Kidney capillary endothelial cell (primary cell): ENCODE measurements around the gene TCN2.
A peak's percentile ranks its signal among the peaks of the same experiment; 100 is the strongest.
"Not testable (repeated sequence)": the region's sequence is repeated elsewhere in the genome, so short reads cannot be mapped to it uniquely, and the experiment has no call there.

Experiments
- DNase-seq: peaks from one replicate; pipeline ENCODE4 v3.0.0-alpha.2; 2018; ENCODE audit warnings: low spot score

TCN2 gene

DNA sequence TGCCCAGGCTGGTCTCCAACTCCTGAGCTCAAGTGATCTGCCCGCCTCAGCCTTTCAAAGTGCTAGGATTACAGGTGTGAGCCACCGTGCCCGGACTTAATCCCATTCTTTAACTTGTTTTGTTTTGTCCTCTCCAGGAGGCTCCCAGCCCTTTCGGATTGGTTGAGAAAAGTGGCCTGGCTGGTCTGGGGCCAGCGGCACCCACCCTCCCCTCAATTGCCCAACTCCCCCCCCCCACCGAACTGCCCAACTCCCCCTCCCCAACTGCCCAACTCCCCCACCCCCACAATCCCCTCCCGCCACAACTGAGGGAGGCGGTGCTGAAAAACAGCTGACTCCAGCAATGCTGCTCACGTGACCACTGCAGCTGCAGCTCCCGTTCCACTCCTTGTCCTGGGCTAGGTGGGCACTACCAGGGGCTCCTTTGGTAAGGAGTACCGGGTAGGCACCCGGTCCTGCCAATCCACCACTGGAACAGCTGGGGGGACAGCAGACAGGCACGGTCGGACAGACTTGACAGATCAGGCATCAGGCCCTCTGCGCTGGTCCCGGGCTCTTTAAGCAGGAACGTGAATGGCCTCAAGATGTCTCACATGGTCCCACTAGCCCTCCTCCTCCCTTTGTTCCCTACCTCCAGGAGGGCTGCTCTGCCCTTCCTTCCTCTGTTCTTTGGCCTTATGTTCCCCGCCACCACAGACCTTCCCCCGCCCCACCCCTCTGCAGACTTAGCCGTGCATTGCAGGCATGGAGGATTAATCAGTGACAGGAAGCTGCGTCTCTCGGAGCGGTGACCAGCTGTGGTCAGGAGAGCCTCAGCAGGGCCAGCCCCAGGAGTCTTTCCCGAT is at the start of gene TCN2:
TSS of gene TCN2 (plus strand) at position 720 of the 845 bp plus-strand sequence. CDS start 158 bp downstream, outside the sequence.
- DNase-seq: peak; percentile 59

DNA sequence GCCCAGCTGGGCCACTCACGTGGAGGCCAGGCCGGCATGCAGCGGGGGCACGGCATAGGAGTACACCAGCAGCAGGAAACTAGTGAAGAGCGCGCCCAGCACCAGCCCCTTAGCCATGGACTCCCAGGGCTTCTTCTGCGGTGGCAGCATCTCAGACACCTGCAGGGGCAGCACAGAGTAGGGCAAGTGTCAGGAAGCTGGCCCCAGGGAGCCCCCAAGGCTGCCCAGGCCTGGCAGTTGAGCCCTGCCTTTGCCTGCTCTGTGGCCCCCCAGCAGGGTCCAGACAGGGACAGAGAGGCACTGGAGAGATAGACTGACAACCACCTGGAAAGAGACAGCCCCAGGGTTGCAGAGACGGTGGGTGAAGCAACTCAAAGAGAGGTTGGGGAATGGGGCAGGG is 49.7 kb upstream of the TCN2 start:
- no peak for DNase-seq

DNA sequence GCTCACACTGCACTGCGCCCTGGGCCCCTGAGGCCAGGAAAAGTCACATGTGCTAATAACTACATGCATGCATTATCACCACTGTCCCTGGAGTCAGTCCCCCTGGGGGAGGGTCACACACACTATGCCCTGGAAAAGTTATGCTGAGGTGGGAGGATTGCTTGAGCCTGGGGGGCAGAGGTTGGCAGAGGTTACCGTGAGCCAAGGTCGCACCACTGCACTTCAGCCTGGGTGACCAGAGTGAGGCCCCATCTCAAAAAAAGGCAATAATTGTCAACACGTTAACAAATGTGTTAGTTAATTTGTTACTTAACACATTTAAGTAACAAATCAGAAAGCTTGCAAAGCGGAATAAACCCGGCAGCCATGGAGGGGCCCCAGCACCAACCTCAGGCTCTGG is 47.1 kb upstream of the TCN2 start:
- no peak for DNase-seq

DNA sequence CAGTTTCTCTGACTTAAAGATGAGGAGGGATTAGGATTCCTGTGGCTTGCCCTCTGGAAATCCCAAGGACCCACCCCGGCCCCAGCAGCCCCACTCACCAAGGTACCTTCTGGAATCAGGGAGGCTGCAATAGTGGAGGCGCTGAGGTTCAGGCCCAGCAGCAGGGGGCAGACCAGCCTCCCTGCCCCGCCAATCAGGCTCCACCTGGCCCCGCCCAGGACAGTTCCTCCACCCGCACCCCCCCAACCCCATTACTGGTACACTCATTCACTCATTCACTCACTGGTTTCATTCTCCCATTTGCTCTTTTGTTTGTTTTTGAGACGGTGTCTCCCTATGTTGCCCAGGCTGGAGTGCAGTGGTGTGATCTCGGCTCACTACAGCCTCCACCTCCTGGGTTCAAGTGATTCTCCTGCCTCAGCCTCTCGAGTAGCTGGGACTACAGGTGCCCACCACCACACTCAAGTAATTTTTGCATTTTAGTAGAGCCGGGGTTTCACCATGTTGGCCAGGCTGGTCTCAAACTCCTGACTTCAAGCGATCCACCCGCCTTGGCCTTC is 46.3 kb upstream of the TCN2 start:
- not testable (repeated sequence) for DNase-seq

DNA sequence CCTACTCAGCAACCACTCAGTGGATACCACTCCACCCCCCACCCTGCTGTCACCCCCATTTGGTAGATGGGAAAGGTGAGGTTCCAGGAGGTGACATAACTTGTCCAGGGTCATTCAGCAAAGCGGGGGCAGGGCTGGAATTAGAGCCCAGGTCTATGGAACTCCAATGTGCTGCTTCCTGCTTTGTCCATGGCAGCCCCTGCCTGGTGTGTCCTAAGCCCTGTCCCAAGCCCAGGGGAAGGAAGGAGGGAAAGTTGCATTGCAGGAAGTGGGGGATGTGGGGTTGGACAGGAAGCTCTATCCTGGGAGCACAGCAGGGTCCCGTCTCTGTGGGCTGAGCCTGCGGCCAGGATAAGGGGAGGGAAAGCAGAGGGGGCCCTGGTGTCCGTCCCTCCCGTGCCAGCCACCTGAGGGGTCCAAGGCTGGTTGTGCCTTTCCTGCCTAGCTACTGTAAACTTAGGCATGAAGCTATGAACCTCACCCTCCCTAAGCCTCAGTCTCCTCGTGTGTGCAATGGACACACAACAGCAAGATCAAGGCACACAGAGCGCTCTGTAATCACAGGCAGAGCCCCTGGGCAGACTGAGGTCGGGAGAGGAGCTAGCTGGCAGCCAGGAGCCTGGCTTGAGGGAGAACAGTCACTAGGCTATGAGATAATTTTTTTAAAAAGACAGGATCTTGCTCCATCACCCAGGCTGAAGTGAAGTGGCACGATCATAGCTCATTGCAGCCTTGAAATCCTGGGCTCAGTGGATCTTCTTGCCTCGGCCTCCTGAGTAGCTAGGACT is 45.4 kb upstream of the TCN2 start:
- no peak for DNase-seq

DNA sequence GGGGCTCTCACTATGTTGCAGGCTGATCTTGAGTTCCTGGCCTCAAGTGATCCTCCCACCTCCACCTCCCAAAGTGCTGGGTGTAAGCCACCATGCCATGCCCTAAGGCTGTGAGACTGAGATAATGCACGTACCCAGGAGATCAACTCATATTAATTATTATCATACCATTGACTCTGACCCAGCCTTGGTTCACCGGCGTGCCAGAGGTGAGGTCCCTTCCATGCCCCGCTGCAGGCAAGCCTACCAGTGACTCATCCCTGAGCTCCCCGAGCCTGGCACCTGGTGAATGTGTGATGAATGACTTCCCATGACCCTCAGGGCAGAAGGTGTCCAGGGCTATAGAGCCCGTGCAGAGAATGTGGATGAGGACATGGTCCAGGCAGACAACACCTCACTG is 44.6 kb upstream of the TCN2 start:
- DNase-seq: no peak

DNA sequence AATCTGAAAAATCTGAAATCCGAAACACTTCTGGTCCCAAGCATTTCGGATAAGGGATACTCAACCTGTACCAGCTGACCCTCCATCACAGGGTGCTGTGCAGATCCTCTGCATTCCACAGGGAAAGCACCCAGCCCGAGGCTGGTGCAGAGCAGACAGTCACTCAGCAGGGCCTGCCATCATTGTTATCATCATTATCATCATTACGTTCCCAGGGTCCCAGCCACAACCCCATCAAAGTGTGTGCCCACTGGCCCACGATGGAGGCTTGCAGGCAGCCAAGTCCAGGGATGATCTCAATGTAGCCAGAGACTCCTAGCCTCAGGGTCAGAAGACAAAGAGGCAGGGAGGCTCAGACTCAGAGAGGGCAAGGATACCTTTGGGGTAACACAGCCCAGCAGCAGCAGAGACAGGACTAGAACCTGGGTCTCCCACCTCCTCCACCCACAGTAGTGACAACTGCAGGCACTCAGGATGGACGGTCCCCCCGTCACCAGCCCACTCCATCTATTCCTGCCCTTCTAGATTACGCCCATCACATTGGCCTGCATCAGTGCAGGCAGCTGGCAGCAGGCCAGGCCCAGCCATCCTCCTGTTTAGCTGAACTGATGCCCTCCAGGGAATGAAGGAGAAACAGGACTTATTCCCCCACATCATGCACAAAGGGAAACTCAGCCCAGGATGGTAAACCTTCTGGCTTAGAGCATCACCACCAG is 42.8 kb upstream of the TCN2 start:
- DNase-seq: no peak

DNA sequence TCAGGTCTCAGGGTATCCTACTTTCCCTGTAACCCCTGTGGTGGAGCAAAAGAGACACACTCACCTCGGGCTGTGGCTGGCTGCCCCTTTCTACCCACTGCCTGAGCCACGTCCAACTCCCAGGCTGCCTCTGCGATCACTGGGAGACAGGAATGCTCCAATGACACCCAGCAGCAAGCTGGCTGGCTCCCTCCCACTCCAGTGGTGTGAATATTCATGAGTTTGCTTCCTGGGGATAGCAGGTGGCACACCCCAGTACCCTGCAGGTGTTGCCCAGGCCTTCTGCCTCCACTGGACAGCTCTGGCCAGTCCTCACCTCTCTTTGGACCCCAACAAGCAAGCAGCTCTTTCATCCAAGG is 42.2 kb upstream of the TCN2 start:
- no peak for DNase-seq

DNA sequence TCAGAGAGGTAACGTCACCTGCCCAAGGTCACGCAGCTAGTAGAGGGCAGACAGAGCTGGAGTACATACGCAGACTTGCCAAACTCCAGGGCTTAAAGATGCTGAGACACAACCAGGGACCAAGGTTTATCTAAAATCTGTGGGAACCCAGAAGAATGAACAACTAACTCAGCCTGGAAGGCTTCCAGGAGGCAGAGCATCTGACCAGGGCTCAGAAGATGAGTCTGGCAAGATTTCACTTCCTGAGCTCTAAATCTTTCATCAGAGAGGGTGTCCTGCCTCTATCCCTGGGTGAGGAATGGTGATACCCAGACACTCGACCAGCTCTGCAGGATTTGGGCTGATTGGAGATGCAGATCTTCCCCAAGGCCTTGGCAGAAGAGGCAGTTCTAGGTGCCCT is 41.6 kb upstream of the TCN2 start:
- DNase-seq: no peak

DNA sequence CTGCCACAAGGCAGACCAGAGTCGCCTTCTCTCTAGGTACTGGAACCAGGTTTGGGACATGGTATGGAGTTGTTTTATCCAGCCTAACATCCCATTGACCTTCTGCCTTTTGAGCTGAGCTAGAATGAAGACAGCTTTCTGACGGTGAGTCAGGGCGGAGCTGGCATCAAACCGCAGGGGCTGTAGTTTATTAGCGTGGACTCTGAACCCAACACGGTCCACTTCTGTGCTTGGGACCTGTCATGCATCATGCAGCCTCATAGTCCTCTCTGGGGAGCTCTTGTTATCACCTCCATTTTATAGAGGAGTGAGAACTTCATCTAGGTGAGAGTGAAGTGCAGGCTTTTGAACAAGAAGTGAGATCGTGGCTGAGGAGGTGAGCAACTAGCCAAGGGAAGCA is 40.8 kb upstream of the TCN2 start:
- DNase-seq: no peak

DNA sequence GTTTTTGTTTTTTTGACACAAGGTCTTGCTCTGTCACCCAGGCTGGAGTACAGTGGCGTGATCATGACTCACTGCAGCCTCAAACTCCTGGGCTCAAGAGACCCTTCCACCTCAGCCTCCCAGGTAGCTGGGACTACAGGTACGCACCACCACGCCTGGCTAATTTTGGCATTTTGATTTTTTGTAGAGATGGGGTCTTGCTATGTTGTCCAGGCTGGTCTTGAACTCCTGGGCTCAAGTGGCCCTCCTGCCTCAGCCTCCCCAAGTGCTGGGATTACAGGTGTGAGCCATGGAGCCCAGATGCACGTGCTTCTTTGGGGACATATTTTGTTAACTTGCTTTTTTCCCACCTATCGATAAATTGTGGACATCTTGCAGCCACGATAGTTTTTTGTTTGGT is 39.7 kb upstream of the TCN2 start:
- not testable (repeated sequence) for DNase-seq

DNA sequence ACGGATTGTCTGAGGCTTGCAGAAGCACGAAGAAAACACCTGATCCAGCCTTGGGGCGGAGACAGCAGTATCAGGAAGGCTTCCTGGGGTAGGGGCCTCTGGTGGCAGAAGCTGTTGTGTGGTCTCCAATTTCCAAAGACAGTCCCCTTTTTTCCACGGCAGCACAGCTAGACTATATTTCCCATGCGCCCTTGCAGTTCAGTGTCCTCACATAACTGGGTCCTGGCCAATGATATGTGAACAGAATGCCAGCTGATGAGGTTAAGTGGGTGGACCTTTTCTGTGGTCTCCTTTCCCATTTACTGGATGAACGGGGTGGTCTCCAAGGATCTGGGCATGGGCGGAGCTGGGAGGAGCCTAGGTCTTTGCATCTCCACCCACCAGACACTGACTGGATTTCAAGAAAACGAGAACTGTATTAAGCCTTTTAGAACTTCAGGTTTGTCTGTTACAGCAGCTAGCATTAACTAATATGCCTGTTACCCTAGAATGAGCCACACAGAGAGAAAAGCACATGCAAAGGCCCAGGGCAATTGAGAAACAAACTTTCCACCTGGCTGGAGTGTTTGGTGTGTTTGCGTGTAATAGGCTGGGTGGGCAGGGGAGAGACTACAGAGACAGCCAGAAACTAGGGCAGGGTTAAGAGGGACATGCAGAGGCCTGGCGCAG is 38.7 kb upstream of the TCN2 start:
- DNase-seq: no peak

DNA sequence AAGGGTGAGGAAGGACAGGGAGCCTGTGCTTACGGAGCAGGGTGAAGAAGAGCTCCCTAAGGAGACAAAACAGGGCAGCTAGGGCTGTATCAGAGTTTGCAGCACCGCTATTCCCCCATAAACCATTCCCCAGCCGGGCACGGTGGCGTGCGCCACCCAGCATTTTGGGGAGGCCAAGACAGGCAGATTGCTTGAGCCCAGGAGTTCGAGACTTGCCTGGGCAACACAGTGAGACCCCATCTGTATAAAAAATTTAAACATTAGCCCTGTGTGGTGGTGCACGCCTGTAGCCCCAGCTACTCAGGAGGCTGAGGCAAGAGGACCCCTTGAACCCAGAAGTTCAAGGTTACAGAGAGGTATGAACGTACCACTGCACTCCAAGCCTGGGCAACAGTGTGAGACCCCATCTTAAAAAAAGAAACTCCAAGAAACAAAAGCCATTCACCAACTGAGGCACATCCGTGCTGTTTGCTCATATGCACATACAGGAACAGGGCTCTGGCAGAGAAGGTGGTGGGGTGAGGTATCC is 37.2 kb upstream of the TCN2 start:
- no peak for DNase-seq

DNA sequence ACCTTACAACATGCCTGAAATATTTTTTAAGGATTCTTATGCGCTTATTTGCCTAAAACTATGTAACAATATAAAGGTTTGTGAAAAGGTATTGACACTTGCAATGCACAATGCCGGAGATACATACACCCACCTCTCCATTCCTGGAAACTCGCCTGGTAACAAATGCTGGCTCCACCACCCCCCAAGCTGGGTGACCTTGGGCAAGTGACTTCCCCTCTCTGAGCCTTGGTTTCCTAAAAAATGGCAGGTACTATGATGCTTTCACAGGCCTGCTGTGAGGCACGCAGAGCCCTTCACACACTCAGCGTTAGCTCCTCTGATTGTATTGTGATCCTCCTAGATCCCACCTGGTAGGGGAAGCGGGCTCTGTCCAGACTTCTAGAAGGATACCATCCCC is 34.8 kb upstream of the TCN2 start:
- DNase-seq: no peak

DNA sequence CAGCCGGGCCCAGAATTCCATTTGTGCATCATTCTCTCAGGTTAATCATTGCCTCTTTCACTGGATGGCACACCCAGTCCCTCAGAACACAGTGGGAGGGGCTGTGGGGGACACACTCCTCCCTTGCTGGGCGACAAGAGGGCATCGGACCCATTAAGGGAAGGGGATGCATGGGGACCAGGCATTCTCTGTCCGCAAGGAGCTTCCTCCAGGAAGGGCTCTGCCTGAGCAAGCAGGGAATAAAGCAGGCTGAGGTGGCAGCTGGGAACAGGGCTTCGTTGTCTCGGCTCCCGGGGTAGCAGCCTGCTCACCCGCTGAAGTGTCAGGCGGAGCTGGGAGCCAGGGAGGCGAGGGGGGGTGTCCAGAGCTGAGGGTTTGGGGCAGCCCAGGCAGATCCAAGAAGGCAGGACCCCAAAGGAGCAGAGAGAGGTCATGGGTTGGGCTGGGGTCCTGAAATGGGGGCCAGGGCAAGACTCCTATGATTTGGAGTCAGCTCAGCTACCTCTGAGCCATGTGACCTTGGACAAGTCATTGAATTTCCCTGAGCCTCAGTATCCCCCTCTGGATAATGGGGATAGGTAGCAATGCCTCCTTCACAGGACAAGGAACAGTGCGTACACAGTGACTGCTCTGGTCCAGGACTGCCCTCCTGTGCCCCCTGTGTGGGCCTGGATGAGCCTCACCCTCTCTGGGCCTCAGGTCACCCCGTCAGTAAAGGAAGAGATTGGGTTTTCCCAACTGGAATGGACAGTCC is 34.0 kb upstream of the TCN2 start:
- no peak for DNase-seq

DNA sequence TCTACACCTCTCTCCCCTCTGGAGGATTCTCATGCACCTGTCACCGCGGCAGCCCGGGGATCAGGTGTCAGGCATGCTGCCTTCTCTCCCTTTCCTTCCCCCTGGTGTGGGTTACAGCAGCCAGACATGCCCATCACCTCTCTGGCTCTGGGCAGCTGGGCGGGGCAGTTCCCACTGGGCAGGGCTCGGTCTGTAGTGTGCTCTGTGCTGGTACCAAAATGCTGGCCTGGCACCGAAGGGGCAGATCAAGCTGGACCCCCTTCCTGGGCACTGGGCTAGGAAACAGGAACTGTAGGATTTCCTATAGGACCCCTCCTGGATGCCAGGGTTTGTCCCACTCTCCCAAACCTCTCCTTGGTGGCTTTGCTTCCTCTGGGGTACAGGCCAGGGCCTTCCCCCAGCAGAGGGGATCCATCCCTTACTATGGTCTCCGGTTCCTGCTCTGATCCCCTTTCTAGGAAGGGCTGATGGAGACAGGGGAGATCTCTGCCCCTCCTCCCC is 33.3 kb upstream of the TCN2 start:
- no peak for DNase-seq

DNA sequence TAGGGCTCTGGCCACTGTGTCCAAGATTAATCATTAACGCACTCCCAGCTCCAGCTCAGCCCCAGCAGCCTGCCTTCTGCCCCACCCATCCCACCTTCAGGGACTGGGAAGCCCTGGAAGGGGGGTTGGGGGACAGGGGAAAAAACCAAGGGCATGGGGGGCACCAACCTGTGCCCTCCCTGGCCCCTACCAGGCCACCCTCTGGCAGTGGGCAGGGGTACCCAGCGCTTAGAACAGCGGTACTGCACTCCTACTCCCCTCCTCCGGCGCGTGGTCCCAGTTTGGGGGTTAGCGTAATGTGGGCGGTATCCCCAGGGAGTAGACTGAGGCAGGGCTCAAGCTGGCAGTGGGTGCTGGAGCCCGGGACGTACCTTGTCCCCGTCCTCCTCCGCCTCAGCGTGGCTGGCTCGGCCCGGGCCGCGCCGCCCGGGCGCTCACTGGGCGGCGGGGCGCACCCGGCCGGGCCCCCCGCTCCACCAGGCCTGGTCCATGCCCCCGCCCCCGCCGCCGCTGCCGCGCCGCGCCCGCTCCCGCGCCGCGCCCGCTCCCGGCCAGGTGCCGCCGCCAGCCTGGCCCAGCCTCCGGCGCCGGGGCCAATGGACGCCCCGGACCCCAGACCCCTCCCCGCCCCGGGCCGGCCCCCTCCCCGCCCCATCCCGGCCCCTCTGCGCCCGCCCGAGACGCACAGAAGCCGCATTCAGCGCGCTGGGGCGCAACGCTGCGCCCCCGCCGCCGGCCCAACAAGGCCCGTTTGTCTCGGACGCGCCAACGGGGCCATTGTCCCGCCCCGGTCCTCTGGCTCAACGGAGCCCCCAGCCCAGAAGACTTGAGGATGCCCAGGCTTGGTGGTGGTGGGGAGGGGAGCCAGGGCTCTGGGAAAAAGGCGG is 32.6 kb upstream of the TCN2 start, which contains the start of gene GAL3ST1:
TSS of gene GAL3ST1 (minus strand) at position 571 of the 887 bp plus-strand sequence. CDS start 17,273 bp downstream, outside the sequence.
- DNase-seq: no peak

DNA sequence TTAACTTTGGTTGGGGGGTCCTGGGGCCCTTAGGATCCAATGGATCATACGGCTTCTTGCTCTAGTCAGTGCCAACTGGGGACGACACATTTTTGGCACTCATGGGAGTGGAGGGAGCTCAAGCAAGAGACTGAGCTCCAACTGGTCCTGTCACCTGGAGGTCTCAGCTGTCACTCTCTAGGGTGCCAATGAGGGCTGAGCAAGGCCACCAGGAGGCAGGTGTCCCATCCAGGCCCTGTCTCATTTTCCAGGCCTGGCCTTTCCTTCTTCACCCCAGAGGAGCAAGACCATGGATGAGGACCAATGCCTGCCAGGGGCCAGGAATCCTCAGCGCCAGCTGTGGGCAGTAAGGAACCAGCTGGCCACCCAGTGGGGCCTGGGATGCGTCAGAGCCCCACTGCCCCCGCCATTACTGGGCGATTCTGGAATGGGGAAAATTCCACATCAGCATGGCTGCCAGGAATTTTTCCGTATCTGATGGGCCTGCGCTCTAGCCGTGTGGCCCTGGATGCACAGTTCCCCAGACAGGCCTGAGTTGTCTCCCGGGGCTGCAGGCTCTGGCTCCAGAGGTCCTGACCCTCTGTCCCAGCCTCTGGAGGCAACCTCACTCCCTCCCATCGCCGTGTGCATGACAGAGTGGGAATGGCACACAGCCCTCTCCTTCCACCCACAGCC is 31.8 kb upstream of the TCN2 start:
- no peak for DNase-seq

DNA sequence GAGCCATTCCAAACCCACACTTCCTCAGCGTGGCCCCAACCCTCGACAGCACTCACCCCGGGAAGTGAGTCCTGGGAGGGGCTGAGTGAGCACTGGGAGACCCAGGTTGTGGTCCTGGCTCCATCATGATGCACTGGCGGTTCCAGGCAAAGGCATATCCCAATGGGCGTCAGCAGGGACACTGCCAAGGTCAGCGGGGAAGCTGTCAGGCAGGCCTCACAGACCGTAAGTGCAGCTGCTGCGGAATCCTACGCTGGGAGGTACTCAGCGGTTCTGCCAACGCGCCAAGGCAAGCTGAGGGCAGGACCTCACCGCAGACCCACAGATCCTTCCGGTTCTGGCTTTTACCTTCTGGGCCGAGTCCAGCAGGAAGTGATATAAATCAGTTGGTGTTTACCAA is 31.1 kb upstream of the TCN2 start:
- no peak for DNase-seq
